HFFc6 (cell line): ENCODE data around the gene JOSD2. TPM values are rescaled to one million over a fixed set of nuclear protein-coding genes. Genes with fewer than 3 reads are reported as not detected.

Source experiments
- DNase-seq: peaks from one replicate; pipeline ENCODE4 v3.0.0-alpha.2; 2018
- H3K27ac Mint-ChIP-seq: 2 replicates; pipeline ENCODE4 v1.8.0; 2020; ENCODE audit warnings: mild to moderate bottlenecking, mixed read lengths
- H3K27me3 Mint-ChIP-seq: 2 replicates; pipeline ENCODE4 v1.8.0; 2021; ENCODE audit warnings: mild to moderate bottlenecking, moderate library complexity, mixed read lengths; ENCODE audit not compliant: insufficient read depth
- H3K36me3 Mint-ChIP-seq: 2 replicates; pipeline ENCODE4 v1.8.0; 2021; ENCODE audit warnings: low read depth, mixed read lengths
- H3K4me1 Mint-ChIP-seq: 2 replicates; pipeline ENCODE4 v1.8.0; 2020; ENCODE audit warnings: low read depth, mixed read lengths
- H3K4me3 Mint-ChIP-seq: 2 replicates; pipeline ENCODE4 v1.8.0; 2020; ENCODE audit warnings: mild to moderate bottlenecking, moderate library complexity, mixed read lengths
- H3K9me3 Mint-ChIP-seq: 2 replicates; pipeline ENCODE4 v1.8.0; 2020; ENCODE audit warnings: mild to moderate bottlenecking, mixed read lengths
- CTCF ChIP-seq: fragments of 200-600 bp; sonication (generic); IDR thresholded peaks from 2 replicates; pipeline ENCODE4 v1.5.0; 2021; ENCODE audit warnings: antibody characterized with exemption, mild to moderate bottlenecking
- total RNA-seq, 6 experiments: library from RNA; stranded (reverse); fragmentation: NEBNext Ultra II Directional; extraction: Animal tissue kit (Norgen Biotek cat#: 25700); gene quantifications; 2 replicates in 1 of 6; 3 replicates in 5 of 6; pipeline ENCODE4 v1.2.3, GENCODE V29; 2021

Gene JOSD2
- total RNA-seq, 6 experiments from 2014 or later = 62.7 to 86.3 (median 72.8) TPM

GRCh38 chr19:50468818-50469217 is 42.2 kb downstream of the JOSD2 start:
- Mint-ChIP-seq H3K27me3 (peaks cover 26% of the 10 kb centered on the region), H3K27ac (no peak overlapping the region)

DNA sequence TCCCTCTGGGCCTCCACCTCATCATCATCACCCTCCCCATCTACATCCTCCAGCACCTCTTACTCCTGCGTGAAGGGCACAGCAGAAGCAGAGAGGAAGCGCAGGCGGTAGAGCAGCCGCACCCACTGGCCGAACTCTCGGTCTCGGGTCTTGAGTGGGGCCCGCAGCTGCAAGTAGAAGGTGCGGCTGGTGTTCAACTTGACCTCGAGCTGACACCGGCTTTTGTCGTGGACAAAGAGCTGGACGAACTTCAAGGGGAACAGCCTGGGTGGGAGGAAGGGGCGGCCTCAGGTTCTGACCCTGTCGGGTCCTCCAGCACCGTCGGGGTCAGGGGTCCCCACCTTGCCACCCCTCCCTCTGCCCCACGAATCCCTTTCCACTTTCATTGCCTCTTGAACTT is 43.4 kb downstream of the JOSD2 start:
- Mint-ChIP-seq H3K4me1 (no peaks in the 10 kb centered on the region), H3K27me3 (peaks cover 26% of the 10 kb centered on the region), H3K4me3 (no peak overlapping the region), H3K27ac (no peak overlapping the region), H3K36me3 (no peaks in the 10 kb centered on the region), H3K9me3 (no peaks in the 10 kb centered on the region)
- TF ChIP-seq CTCF = no peak
- no peak for DNase-seq

More at GRCh38 chr19:50468818-50469217, 42.2 kb downstream of the JOSD2 start:
- Mint-ChIP-seq H3K9me3 (no peaks in the 10 kb centered on the region), H3K36me3 (no peaks in the 10 kb centered on the region), H3K4me3 (no peak overlapping the region), H3K4me1 (no peaks in the 10 kb centered on the region)
- DNase-seq = no peak
- no peak for TF ChIP-seq CTCF

DNA sequence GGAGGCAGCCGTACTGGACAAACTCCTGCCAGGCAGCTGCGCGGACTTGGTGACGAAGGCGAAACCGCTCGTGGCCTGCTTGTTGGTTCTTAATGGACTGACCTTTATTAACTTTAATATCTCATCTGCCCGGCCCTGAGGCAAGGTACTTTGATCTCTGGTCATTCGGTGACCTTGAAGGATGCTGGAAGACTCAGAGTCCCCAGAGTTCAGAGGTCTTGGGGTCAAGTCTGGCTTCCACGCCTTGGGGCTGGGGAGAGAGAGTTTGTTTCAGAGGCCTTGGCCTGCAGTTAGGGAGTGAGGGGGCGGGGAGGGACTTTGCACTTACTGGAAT is 44.3 kb downstream of the JOSD2 start:
- Mint-ChIP-seq H3K36me3 (no peaks in the 10 kb centered on the region), H3K9me3 (no peaks in the 10 kb centered on the region), H3K27me3 (peaks cover 26% of the 10 kb centered on the region), H3K4me3 (no peak overlapping the region), H3K27ac (no peak overlapping the region), H3K4me1 (no peaks in the 10 kb centered on the region)
- TF ChIP-seq CTCF = no peak
- no peak for DNase-seq

- peak; percentile 69 for TF ChIP-seq CTCF
- Mint-ChIP-seq H3K4me3 (no peak overlapping the region), H3K27me3 (peaks cover 26% of the 10 kb centered on the region), H3K9me3 (no peaks in the 10 kb centered on the region), H3K27ac (no peak overlapping the region), H3K4me1 (peaks cover 3% of the 10 kb centered on the region), H3K36me3 (no peaks in the 10 kb centered on the region)
- DNase-seq = peak; percentile 8
Observed at GRCh38 chr19:50465986-50466705, 44.8 kb downstream of the JOSD2 start.

DNA sequence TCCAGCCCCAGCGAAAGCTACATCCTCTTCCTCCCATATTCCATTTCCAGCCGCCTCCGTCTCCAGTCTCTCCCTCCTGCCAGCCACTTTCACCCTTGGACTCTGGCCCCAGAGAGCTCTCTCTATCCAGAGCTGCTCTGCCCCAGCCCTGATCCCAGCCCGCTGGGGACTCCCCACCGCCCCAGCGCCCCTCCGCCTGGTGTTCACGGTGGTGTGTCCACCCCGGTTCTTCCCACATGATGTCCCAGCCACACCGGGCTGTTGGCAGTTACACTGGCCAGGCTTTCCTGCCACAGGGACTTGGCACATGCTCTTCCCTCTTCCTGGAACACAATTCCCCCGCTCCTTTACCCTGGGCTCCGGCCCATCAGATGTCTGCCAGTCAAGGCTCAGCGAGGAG is 46.0 kb downstream of the JOSD2 start:
- no peak for DNase-seq
- Mint-ChIP-seq H3K27me3 (peaks cover 26% of the 10 kb centered on the region), H3K27ac (no peak overlapping the region), H3K36me3 (no peaks in the 10 kb centered on the region), H3K9me3 (no peaks in the 10 kb centered on the region), H3K4me1 (peaks cover 13% of the 10 kb centered on the region), H3K4me3 (no peak overlapping the region)
- TF ChIP-seq CTCF = no peak

DNA sequence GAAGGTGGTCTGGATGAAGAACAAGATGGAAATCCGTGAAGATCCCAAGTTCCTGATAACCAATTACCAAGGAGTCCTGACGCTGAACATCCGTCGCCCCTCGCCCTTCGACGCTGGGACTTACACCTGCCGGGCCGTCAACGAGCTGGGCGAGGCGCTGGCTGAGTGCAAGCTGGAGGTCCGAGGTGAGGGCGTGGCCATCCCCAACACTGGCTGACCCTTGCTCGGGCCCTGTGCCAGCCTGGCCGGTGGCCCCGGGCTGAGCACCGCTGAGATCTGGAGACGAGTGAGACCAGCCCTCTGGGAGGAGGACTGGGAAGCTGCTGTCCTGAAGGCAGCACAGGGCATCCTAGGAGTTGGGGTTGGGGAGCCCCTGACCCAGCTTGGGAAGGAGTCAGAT is 46.6 kb downstream of the JOSD2 start:
- H3K9me3 Mint-ChIP-seq = no peaks in the 10 kb centered on the region
- no peak for DNase-seq
- no peak overlapping the region for H3K27ac Mint-ChIP-seq

More for the DNA sequence above, 46.6 kb downstream of the JOSD2 start:
- TF ChIP-seq CTCF = no peak
- Mint-ChIP-seq H3K4me3 (no peak overlapping the region), H3K27me3 (peaks cover 24% of the 10 kb centered on the region), H3K4me1 (peaks cover 16% of the 10 kb centered on the region), H3K36me3 (no peaks in the 10 kb centered on the region)
